Hepatocyte (in vitro differentiated cells): ENCODE data around the gene PRR36.

ENCODE experiments used
- EZH2 ChIP-seq: fragments of 200-600 bp; sonication (generic); IDR thresholded peaks from 2 replicates; pipeline ENCODE4 v1.6.1; 2016; ENCODE audit warnings: antibody characterized with exemption, mild to moderate bottlenecking, borderline replicate concordance
- EZH2phosphoT487 ChIP-seq: fragments of 200-600 bp; sonication (generic); IDR thresholded peaks from one replicate; pipeline ENCODE4 v1.6.1; 2018; ENCODE audit warnings: antibody characterized with exemption, mild to moderate bottlenecking, low read depth, moderate library complexity; ENCODE audit not compliant: unreplicated experiment, severe bottlenecking

GRCh38 chr19:7914099-7914498 is 39.9 kb upstream of the PRR36 start:
- TF ChIP-seq EZH2phosphoT487 (no peak), EZH2 (no peak)
